CD4-positive, alpha-beta T cell treated with Interleukin-17A for 4 hours (primary cell): ENCODE data around the gene YBEY.

ENCODE experiments used
- DNase-seq: peaks from one replicate; pipeline ENCODE4 v3.0.0-alpha.2; 2020; ENCODE audit warnings: mixed read lengths

YBEY gene

GRCh38 chr21:46334351-46335140 is 48.4 kb downstream of the YBEY start:
- no peak for DNase-seq

- DNase-seq = no peak
Observed at GRCh38 chr21:46336603-46337002, 50.5 kb downstream of the YBEY start.

GRCh38 chr21:46340998-46341397 is 54.9 kb downstream of the YBEY start:
- DNase-seq = no peak

- DNase-seq = no peak
Observed at GRCh38 chr21:46344219-46344915, 58.2 kb downstream of the YBEY start.

- DNase-seq = no peak
Observed at GRCh38 chr21:46345861-46346260, 59.7 kb downstream of the YBEY start.

GRCh38 chr21:46346296-46347202 is 60.4 kb downstream of the YBEY start:
- DNase-seq = no peak

GRCh38 chr21:46347203-46347550 is 61.0 kb downstream of the YBEY start:
- no peak for DNase-seq
